PFSK-1 (cell line): ENCODE results near the gene CYP4V2.

ENCODE experiments used
- FOXP2 ChIP-seq: optimal IDR thresholded peaks from 2 replicates; pipeline ENCODE3; 2011; ENCODE audit warnings: borderline replicate concordance, control low read depth, inconsistent platforms; ENCODE audit not compliant: insufficient read depth; ENCODE audit errors: extremely low read length, extremely low read depth
- POLR2AphosphoS5 ChIP-seq: IDR thresholded peaks from 2 replicates; pipeline ENCODE4 v1.6.1; 2012; ENCODE audit warnings: low read depth, mild to moderate bottlenecking, control low read depth, low read length, moderate library complexity
- REST ChIP-seq, 2 experiments: IDR thresholded peaks; 2 replicates each; pipeline versions ENCODE4 v1.6.1 to v1.8.0; 2011 to 2012; ENCODE audit warnings: low read depth in 2 of 2, low read length in 2 of 2, control low read depth in 1 of 2, inconsistent platforms in 1 of 2, mild to moderate bottlenecking in 1 of 2, moderate library complexity in 1 of 2; ENCODE audit not compliant: insufficient read depth in 1 of 2
- SIN3A ChIP-seq: IDR thresholded peaks from 2 replicates; pipeline ENCODE4 v1.6.1; 2012; ENCODE audit warnings: mild to moderate bottlenecking, low read length, moderate library complexity, borderline replicate concordance; ENCODE audit not compliant: insufficient read depth
- TAF1 ChIP-seq: IDR thresholded peaks from 2 replicates; pipeline ENCODE4 v1.6.1; 2012; ENCODE audit warnings: low read length, control low read depth, borderline replicate concordance; ENCODE audit not compliant: insufficient read depth

CYP4V2 gene

GRCh38 chr4:186258216-186258811, 66.9 kb downstream of the CYP4V2 start:
- TF ChIP-seq SIN3A (no peak), POLR2AphosphoS5 (no peak), TAF1 (no peak), REST (IDR thresholded peaks at IDR 0.05; ENCODE audit: insufficient read depth in 1 of 2, low read depth in 2 of 2, low read length in 2 of 2) (no peak), FOXP2 (no peak)

GRCh38 chr4:186260117-186260503, 68.7 kb downstream of the CYP4V2 start:
- TF ChIP-seq POLR2AphosphoS5 (no peak), TAF1 (no peak), FOXP2 (no peak), REST (IDR thresholded peaks at IDR 0.05; ENCODE audit: insufficient read depth in 1 of 2, low read depth in 2 of 2, low read length in 2 of 2) (no peak), SIN3A (no peak)
